NT2/D1 (cell line): Measurements from ENCODE around the gene FSTL4.

Source experiments
- SUZ12 ChIP-seq: IDR thresholded peaks from 2 replicates; pipeline ENCODE4 v1.6.1; 2011; ENCODE audit not compliant: insufficient read length, insufficient read depth; ENCODE audit errors: extremely low read depth
- ZNF274 ChIP-seq: IDR thresholded peaks from 2 replicates; pipeline ENCODE4 v1.6.1; 2011; ENCODE audit warnings: mild to moderate bottlenecking, low read depth, low read length

DNA sequence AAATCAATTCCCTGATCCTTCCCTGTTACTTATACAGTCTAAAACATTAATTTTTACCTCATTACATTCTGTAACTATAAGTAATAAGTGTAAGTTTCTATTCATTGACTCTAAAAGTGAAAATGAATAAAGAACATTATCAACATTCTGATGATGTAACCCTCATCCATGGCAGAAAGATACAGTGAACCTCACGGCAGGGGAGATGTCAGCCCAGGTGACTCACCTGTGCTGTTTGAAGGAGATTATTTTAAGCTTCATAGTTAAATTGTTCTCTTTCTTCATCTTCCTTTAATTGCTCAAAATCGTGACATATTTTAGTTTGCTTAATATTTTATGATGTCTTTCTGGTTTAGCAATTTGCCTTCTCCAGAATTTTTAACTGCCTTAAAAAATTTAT lies 268.1 kb downstream of the FSTL4 start:
- TF ChIP-seq ZNF274 (no peak), SUZ12 (no peak)
